Chondrocyte (in vitro differentiated cells): Measurements from ENCODE around the gene PBX3. TPM values are rescaled to one million over a fixed set of nuclear protein-coding genes. Genes with fewer than 3 reads are reported as not detected.

Experiments
- DNase-seq: peaks from one replicate; pipeline ENCODE4 v3.0.0; 2021; ENCODE audit warnings: mixed read lengths, low spot score
- H3K27ac Mint-ChIP-seq: one replicate; pipeline ENCODE4 v1.8.0; 2021; ENCODE audit warnings: mild to moderate bottlenecking, moderate library complexity, mixed read lengths; ENCODE audit not compliant: unreplicated experiment
- H3K27me3 Mint-ChIP-seq: 2 replicates; pipeline ENCODE4 v1.8.0; 2021; ENCODE audit warnings: low read depth, mixed read lengths
- H3K36me3 Mint-ChIP-seq: 2 replicates; pipeline ENCODE4 v1.8.0; 2021; ENCODE audit warnings: low read depth, mixed read lengths
- H3K4me1 Mint-ChIP-seq: 2 replicates; pipeline ENCODE4 v1.8.0; 2021; ENCODE audit warnings: low read depth, mild to moderate bottlenecking, mixed read lengths
- H3K4me3 Mint-ChIP-seq: one replicate; pipeline ENCODE4 v1.8.0; 2021; ENCODE audit warnings: mild to moderate bottlenecking, moderate library complexity, mixed read lengths; ENCODE audit not compliant: unreplicated experiment
- H3K9me3 Mint-ChIP-seq: 2 replicates; pipeline ENCODE4 v1.8.0; 2021; ENCODE audit warnings: low read depth, mixed read lengths
- CTCF ChIP-seq: fragments of 200-600 bp; sonication (generic); IDR thresholded peaks from 2 replicates; pipeline ENCODE4 v1.5.0; 2021; ENCODE audit warnings: antibody characterized with exemption, mild to moderate bottlenecking, moderate library complexity
- total RNA-seq: library from RNA; stranded (reverse); gene quantifications from 3 replicates; pipeline ENCODE4 v1.2.1, GENCODE V29; 2021

PBX3 gene
- total RNA-seq, 1 donor from 2014 or later = 24.1 TPM

- Mint-ChIP-seq H3K27ac (no peak overlapping the region), H3K4me3 (no peak overlapping the region), H3K4me1 (peaks cover 3% of the 10 kb centered on the region), H3K9me3 (peaks cover 4% of the 10 kb centered on the region), H3K36me3 (peaks cover 2% of the 10 kb centered on the region), H3K27me3 (peaks cover 6% of the 10 kb centered on the region)
- TF ChIP-seq CTCF = no peak
- peak; percentile 86 for DNase-seq
Measured at GRCh38 chr9:125989090-125989501, 241.9 kb downstream of the PBX3 start.

- Mint-ChIP-seq H3K9me3 (peaks cover 4% of the 10 kb centered on the region), H3K4me1 (peaks cover 3% of the 10 kb centered on the region), H3K36me3 (peaks cover 2% of the 10 kb centered on the region), H3K27ac (no peak overlapping the region), H3K4me3 (no peak overlapping the region), H3K27me3 (peaks cover 6% of the 10 kb centered on the region)
- TF ChIP-seq CTCF = no peak
- peak; percentile 81 for DNase-seq
Measured at GRCh38 chr9:125989524-125990180, 242.5 kb downstream of the PBX3 start.

- TF ChIP-seq CTCF = no peak
- H3K4me1 Mint-ChIP-seq = peaks cover 3% of the 10 kb centered on the region
- no peak overlapping the region for H3K27ac Mint-ChIP-seq
- peaks cover under 1% of the 10 kb centered on the region for H3K9me3 Mint-ChIP-seq
- no peak overlapping the region for H3K4me3 Mint-ChIP-seq
- peaks cover 6% of the 10 kb centered on the region for H3K27me3 Mint-ChIP-seq
- peaks cover under 1% of the 10 kb centered on the region for H3K36me3 Mint-ChIP-seq
- peak; percentile 79 for DNase-seq
Measured at GRCh38 chr9:125990186-125990792, 243.1 kb downstream of the PBX3 start.

GRCh38 chr9:125990793-125991220 is 243.6 kb downstream of the PBX3 start:
- Mint-ChIP-seq H3K36me3 (no peaks in the 10 kb centered on the region), H3K27ac (no peak overlapping the region), H3K9me3 (no peaks in the 10 kb centered on the region), H3K27me3 (peaks cover 6% of the 10 kb centered on the region), H3K4me3 (no peak overlapping the region), H3K4me1 (peaks cover 3% of the 10 kb centered on the region)
- TF ChIP-seq CTCF = no peak
- peak; percentile 81 for DNase-seq

- H3K27ac Mint-ChIP-seq = no peak overlapping the region
- peaks cover 3% of the 10 kb centered on the region for H3K4me1 Mint-ChIP-seq
- no peaks in the 10 kb centered on the region for H3K36me3 Mint-ChIP-seq
- no peak overlapping the region for H3K4me3 Mint-ChIP-seq
- no peaks in the 10 kb centered on the region for H3K9me3 Mint-ChIP-seq
- peaks cover 13% of the 10 kb centered on the region for H3K27me3 Mint-ChIP-seq
- DNase-seq = peak; percentile 32
- TF ChIP-seq CTCF = no peak
Measured at GRCh38 chr9:125991886-125992529, 244.8 kb downstream of the PBX3 start.
